Endothelial cell of umbilical vein (primary cell): Measurements from ENCODE around the gene PEX5. TPM values are rescaled to one million over a fixed set of nuclear protein-coding genes. Genes with fewer than 3 reads are reported as not detected.

Experiments
- BruUV-seq: library from RNA; stranded (reverse); fragments of 400-500 nt; replicated peaks from 2 replicates; lab custom pipeline; 2021; lab: Mats Ljungman, UMichigan
- CTCF ChIA-PET: fragments of 300-600, 350-600 bp; sonication (Branson Sonifier 250); formaldehyde crosslinking; loops from one replicate; lab custom pipeline; 2021; ENCODE audit warnings: antibody characterized with exemption, inconsistent platforms; lab: Charles Lee
- POLR2A ChIA-PET: fragments of 300-600, 350-600 bp; sonication (Branson Sonifier 250); formaldehyde crosslinking; loops from one replicate; lab custom pipeline; 2021; ENCODE audit warnings: antibody characterized with exemption, inconsistent platforms; lab: Charles Lee
- DNase-seq: peaks from one replicate; pipeline ENCODE4 v3.0.0-alpha.2; 2011; ENCODE audit warnings: low read depth, low spot score
- FAIRE-seq: peaks from 2 replicates; lab custom pipeline; 2011; peaks lifted over from hg19 to GRCh38; lab: Jason Lieb, UNC
- H2AFZ ChIP-seq: 2 replicates; pipeline ENCODE4 v1.6.0; 2012; ENCODE audit warnings: low read depth, low read length, control low read depth, inconsistent platforms
- H3K27ac ChIP-seq: 2 replicates; pipeline ENCODE4 v1.5.1; 2011; ENCODE audit warnings: low read depth, mild to moderate bottlenecking, control low read depth, low read length, moderate library complexity; ENCODE audit not compliant: insufficient read depth
- H3K27me3 ChIP-seq, 2 experiments: 2 replicates each; pipeline versions ENCODE4 v1.6.0 to v1.6.1; 2011; ENCODE audit warnings: low read length in 2 of 2, mixed read lengths in 1 of 2; ENCODE audit not compliant: control insufficient read depth in 2 of 2, insufficient read depth in 2 of 2
- H3K36me3 ChIP-seq, 2 experiments: 2 replicates in 1 of 2; 3 replicates in 1 of 2; pipeline ENCODE4 v1.5.1; 2011; ENCODE audit warnings: low read length in 2 of 2, mild to moderate bottlenecking in 1 of 2, moderate library complexity in 1 of 2; ENCODE audit not compliant: control insufficient read depth in 2 of 2, insufficient read depth in 2 of 2; ENCODE audit errors: extremely low read depth in 1 of 2
- H3K4me1 ChIP-seq: 3 replicates; pipeline ENCODE4 v1.5.1; 2011; ENCODE audit warnings: mild to moderate bottlenecking, low read length; ENCODE audit not compliant: control insufficient read depth, insufficient read depth; ENCODE audit errors: extremely low read depth
- H3K4me2 ChIP-seq: 2 replicates; pipeline ENCODE4 v1.6.1; 2011; ENCODE audit warnings: low read length, control low read depth, mixed read lengths; ENCODE audit not compliant: insufficient read depth
- H3K4me3 ChIP-seq, 3 experiments: fragments of 200-600 bp in 1 of 3; sonication (generic), shearing (Covaris generic) in 1 of 3; replicated peaks in 1 of 3; 2 replicates each; pipeline ENCODE4 v1.5.1; 2011 to 2016; ENCODE audit warnings: control low read depth in 3 of 3, low read length in 3 of 3, mild to moderate bottlenecking in 2 of 3, inconsistent platforms in 1 of 3, low read depth in 1 of 3, moderate library complexity in 1 of 3; ENCODE audit not compliant: insufficient read depth in 1 of 3
- H3K79me2 ChIP-seq: 2 replicates; pipeline ENCODE4 v1.6.0; 2012; ENCODE audit warnings: low read length, inconsistent platforms; ENCODE audit not compliant: control insufficient read depth, insufficient read depth
- H3K9ac ChIP-seq: replicated peaks from 2 replicates; pipeline ENCODE3; 2011; ENCODE audit warnings: low read length, control low read depth; ENCODE audit not compliant: insufficient read depth; ENCODE audit errors: extremely low read depth
- H3K9me1 ChIP-seq: replicated peaks from 3 replicates; pipeline ENCODE4 v1.6.0; 2011; ENCODE audit warnings: mild to moderate bottlenecking, low read length; ENCODE audit not compliant: control insufficient read depth, insufficient read depth; ENCODE audit errors: extremely low read depth
- H3K9me3 ChIP-seq: replicated peaks from 2 replicates; pipeline ENCODE4 v1.5.1; 2012; ENCODE audit warnings: low read length, inconsistent platforms; ENCODE audit not compliant: control insufficient read depth, insufficient read depth
- H4K20me1 ChIP-seq: replicated peaks from 2 replicates; pipeline ENCODE3; 2011; ENCODE audit warnings: mild to moderate bottlenecking, low read length; ENCODE audit not compliant: control insufficient read depth, insufficient read depth; ENCODE audit errors: extremely low read depth
- EZH2 ChIP-seq: IDR thresholded peaks from 2 replicates; pipeline ENCODE4 v1.6.1; 2012; ENCODE audit warnings: borderline replicate concordance, low read depth, mild to moderate bottlenecking, moderate library complexity, low read length, inconsistent platforms; ENCODE audit not compliant: severe bottlenecking
- FOS ChIP-seq: IDR thresholded peaks from 2 replicates; pipeline ENCODE4 v1.6.1; 2011; ENCODE audit warnings: mild to moderate bottlenecking, low read length, moderate library complexity, borderline replicate concordance; ENCODE audit not compliant: insufficient read depth
- GATA2 ChIP-seq: IDR thresholded peaks from 2 replicates; pipeline ENCODE4 v1.7.0; 2011; ENCODE audit warnings: low read depth, mild to moderate bottlenecking, moderate library complexity, mixed read lengths, low read length; ENCODE audit not compliant: insufficient read length, insufficient read depth
- JUN ChIP-seq: IDR thresholded peaks from 2 replicates; pipeline ENCODE4 v1.6.1; 2011; ENCODE audit warnings: borderline replicate concordance, low read depth; ENCODE audit not compliant: insufficient read length, insufficient read depth
- MYC ChIP-seq: IDR thresholded peaks from one replicate; pipeline ENCODE4 v1.6.1; 2011; ENCODE audit warnings: mild to moderate bottlenecking, low read depth, low read length
- POLR2A ChIP-seq: IDR thresholded peaks from 2 replicates; pipeline ENCODE4 v1.6.1; 2012; ENCODE audit warnings: low read depth, mild to moderate bottlenecking, control low read depth, low read length
- POLR2AphosphoS5 ChIP-seq: IDR thresholded peaks from 2 replicates; pipeline ENCODE4 v1.6.1; 2012; ENCODE audit warnings: low read depth, mild to moderate bottlenecking, control low read depth, low read length, moderate library complexity; ENCODE audit not compliant: insufficient read depth
- dilution Hi-C: fragments of 300-500 bp; cut with MboI; formaldehyde crosslinking; loops from one replicate; pipeline ENCODE4 v1.15.0; 2019; ENCODE audit warnings: low sequenced_read_pairs; ENCODE audit not compliant: extremely low pct_ligation_motif_present
- intact Hi-C: fragments of 100-400 bp; cut with micrococcal nuclease; formaldehyde crosslinking; loops from one replicate; pipeline ENCODE4 v1.10.0; 2022
- polyA plus RNA-seq, 4 experiments: library from polyadenylated mRNA; depleted of rRNA in 3 of 4; stranded (reverse) in 3 of 4; unstranded in 1 of 4; fragments of >200 nt; gene quantifications; 2 replicates each; pipeline versions ENCODE4 v1.2.1 to v1.2.3, GENCODE V29; 2011 to 2012; ENCODE audit warnings: missing spikeins in 1 of 4
- total RNA-seq: library from RNA; stranded (reverse); gene quantifications from 2 replicates; pipeline ENCODE4 v1.2.3, GENCODE V29; 2021
- TF ChIP-seq, protein P1 (sequence below), 2 donors: IDR thresholded peaks; 1 replicate in 1 of 2; 2 replicates in 1 of 2; pipeline ENCODE4 v1.5.1; 2011; ENCODE audit warnings: low read length in 2 of 2, mild to moderate bottlenecking in 2 of 2, moderate library complexity in 2 of 2, control low read depth in 1 of 2, inconsistent platforms in 1 of 2, low read depth in 1 of 2; ENCODE audit not compliant: insufficient read depth in 1 of 2; ENCODE audit errors: extremely low read depth in 1 of 2
- TF ChIP-seq, protein P2 (sequence below): IDR thresholded peaks from 2 replicates; pipeline ENCODE4 v1.6.1; 2011; ENCODE audit not compliant: insufficient read depth, insufficient read length

Gene PEX5
- total and polyA plus RNA-seq, 2 donors (not counting 3 experiments of a cell fraction or from before 2014, with no cell fraction given) = 12.9 to 32.3 TPM

DNA sequence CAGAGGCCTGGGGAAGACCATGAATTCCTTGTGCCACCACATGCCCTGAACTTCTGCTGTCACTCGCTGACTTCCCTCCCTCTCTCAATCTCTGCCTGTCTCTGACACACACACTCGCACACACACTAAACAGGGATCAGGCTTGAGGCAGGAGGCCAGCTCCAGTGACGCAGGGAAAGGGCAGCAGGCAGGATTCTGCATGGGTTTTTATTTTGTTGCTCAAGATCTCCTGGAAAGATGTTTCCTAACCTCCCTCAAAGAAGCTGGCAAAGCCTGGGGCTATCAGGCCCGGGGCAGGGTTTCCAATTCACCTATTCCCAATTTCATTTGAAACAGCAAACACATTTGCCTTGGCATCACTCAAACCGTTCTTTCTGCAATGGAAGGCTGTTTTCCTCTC is 27.7 kb upstream of the PEX5 start:
- ChIA-PET POLR2A (no interaction called here), CTCF (interaction anchor here (1.1 to 4.9 kb wide), 3 partner anchors 15 to 19 kb away, joined by 3 to 17 read pairs (median 14); no protein-coding TSS in a partner anchor)
- Histone ChIP-seq H3K79me2 (no peaks in the 10 kb centered on the region), H2AFZ (no peak overlapping the region), H3K4me1 (no peaks in the 10 kb centered on the region), H3K4me3 (no peak overlapping the region), H3K27ac (no peak overlapping the region), H3K36me3 (no peaks in the 10 kb centered on the region), H3K4me2 (no peak overlapping the region), H3K27me3 (peaks cover 11 to 12% of the 10 kb centered on the region in 2 experiments), H3K9ac (no peak overlapping the region), H3K9me3 (no peaks in the 10 kb centered on the region), H3K9me1 (no peaks in the 10 kb centered on the region), H4K20me1 (no peaks in the 10 kb centered on the region)
- BruUV-seq = no TSS peak
- dilution Hi-C loops = no loop called here
- no peak for FAIRE-seq
- intact Hi-C loops = no loop called here
- TF ChIP-seq JUN (no peak), POLR2AphosphoS5 (no peak), EZH2 (no peak), GATA2 (no peak), FOS (no peak), MYC (no peak), POLR2A (no peak)
- TF ChIP-seq, protein P1, sequence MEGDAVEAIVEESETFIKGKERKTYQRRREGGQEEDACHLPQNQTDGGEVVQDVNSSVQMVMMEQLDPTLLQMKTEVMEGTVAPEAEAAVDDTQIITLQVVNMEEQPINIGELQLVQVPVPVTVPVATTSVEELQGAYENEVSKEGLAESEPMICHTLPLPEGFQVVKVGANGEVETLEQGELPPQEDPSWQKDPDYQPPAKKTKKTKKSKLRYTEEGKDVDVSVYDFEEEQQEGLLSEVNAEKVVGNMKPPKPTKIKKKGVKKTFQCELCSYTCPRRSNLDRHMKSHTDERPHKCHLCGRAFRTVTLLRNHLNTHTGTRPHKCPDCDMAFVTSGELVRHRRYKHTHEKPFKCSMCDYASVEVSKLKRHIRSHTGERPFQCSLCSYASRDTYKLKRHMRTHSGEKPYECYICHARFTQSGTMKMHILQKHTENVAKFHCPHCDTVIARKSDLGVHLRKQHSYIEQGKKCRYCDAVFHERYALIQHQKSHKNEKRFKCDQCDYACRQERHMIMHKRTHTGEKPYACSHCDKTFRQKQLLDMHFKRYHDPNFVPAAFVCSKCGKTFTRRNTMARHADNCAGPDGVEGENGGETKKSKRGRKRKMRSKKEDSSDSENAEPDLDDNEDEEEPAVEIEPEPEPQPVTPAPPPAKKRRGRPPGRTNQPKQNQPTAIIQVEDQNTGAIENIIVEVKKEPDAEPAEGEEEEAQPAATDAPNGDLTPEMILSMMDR (IDR thresholded peaks at IDR 0.05; ENCODE audit: extremely low read depth in 1 of 2, insufficient read depth in 1 of 2, low read depth in 1 of 2, low read length in 2 of 2) = no peak
- TF ChIP-seq, protein P2, sequence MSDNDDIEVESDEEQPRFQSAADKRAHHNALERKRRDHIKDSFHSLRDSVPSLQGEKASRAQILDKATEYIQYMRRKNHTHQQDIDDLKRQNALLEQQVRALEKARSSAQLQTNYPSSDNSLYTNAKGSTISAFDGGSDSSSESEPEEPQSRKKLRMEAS = no peak
- DNase-seq = no peak
